Left ventricle myocardium superior (tissue), 1 donor: Measurements from ENCODE around the gene GRID2. TPM values are rescaled to one million over a fixed set of nuclear protein-coding genes. Genes with fewer than 3 reads are reported as not detected.
A peak's percentile ranks its signal among the peaks of the same experiment; 100 is the strongest.
"Not testable (repeated sequence)": the region's sequence is repeated elsewhere in the genome, so short reads cannot be mapped to it uniquely, and the experiment has no call there.

ENCODE experiments used
- ATAC-seq: fragments of 200-7000 bp; cut with Tn5 transposase; one replicate; pipeline ENCODE4 v1.9.1; 2020; ENCODE audit warnings: mild to moderate bottlenecking, moderate library complexity
- DNase-seq: peaks from one replicate; pipeline ENCODE4 v3.0.0-alpha.2; 2020
- intact Hi-C: fragments of 100-400 bp; cut with micrococcal nuclease; formaldehyde crosslinking; loops from one replicate; pipeline ENCODE4 v1.11.0; 2022
- long read RNA-seq: library from polyadenylated mRNA; unstranded; transcript quantifications from one replicate; pipeline ENCODE4 v2.0.0, GENCODE V29; 2021
- total RNA-seq: library from RNA; stranded (reverse); fragmentation: NEBNext Ultra II Directional; extraction: Animal tissue kit (Norgen Biotek cat#: 25700); gene quantifications from one replicate; pipeline ENCODE4 v1.2.1, GENCODE V29; 2021
- donor health status: DM: no; HTN: yes; CAD: no; lungs with severe emphysema.

The GRID2 gene
- total RNA-seq, result 0.40 TPM
- long read RNA-seq, result 0 reads

DNA sequence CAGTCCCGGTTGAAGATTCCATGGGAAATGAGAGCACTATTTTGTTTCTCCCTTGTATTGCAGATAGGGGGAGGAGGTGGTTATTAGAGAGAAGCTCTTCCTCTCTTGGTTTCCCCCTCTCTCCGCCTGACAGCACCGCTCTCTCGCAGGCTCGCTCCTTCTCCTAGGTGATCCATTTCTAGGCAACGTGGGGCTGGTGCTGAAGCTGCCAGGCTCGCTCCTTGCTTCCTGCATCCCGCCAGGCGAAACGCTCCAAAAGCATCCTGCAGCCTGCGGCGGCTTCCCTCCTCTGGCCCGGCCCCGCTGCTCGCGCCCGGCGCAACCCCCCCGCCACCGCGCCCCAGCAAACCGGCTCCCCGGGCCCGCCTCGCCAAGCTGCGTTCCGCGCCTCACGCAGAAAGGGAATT, at the start of gene GRID2:
TSS of gene GRID2 (plus strand) at position 346 of the 407 bp plus-strand sequence.
- intact Hi-C loops, result no loop called here
- ATAC-seq (peak; percentile 66), DNase-seq (peak; percentile 41)

DNA sequence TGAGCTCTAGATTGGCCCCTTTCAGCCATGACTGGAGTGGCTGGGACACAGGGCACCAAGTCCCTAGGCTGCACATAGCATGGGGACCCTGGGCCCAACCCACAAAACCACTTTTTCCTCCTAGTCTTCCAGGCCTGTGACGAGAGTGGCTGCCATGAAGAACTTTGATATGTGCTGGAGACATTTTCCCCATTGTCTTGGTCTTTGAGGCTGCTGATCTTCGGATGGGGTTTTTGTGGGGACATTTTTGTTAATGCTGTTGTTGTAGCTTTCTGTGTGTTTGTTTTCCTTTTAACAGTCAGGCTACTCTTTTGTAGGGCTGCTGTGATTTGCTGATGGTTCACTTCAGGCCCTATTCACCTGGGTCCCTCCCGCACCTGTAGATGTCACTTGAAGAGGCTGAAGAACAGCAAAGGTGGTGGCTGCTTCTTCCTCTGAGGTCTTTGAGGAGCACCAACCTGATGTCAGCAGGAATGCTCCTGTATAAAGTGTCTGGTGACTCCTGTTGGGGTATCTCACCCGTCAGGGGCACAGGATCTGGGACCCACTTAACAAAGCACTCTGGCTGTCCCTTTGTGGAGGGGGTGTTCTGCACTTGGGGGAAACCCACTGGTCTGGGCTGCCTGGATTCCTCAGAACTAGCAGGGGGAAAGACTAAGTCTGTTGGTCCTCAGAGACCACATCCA, 49.6 kb upstream of the GRID2 start:
- intact Hi-C loops, result no loop called here
- no peak for ATAC-seq
- no peak for DNase-seq

DNA sequence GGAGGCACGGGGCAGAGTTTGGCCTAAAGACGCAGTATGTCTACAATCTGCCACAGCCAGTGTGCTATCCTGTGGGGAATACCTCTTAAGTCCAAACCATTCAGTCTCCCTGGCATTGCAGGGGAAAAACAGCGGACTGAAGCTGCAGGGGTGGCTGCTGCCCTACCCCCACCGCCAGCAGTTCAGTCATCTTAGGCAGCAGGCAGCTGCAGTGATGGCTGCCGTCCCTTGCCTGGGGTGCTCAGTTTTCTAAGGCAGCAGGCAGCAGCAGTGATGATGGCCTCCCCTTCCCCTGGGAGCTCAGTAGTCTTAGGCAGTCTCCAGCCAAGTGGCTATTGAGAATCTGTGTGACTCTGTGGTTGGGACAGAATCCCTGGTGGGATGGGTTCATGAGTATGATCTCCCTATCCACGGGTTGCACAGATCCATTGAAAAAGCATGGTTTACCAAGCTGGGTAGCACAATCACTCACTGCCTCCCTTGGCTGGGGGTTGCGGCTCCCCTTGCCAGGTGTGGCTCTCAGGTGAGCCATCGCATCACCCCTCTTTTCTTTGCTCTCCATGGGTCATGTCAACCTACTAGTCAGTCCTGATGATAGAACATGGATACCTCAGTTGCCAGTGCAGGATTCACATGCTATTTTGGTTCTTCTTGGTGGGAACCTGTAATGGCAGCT, 48.9 kb upstream of the GRID2 start:
- intact Hi-C loops, result no loop called here
- ATAC-seq (no peak), DNase-seq (no peak)

DNA sequence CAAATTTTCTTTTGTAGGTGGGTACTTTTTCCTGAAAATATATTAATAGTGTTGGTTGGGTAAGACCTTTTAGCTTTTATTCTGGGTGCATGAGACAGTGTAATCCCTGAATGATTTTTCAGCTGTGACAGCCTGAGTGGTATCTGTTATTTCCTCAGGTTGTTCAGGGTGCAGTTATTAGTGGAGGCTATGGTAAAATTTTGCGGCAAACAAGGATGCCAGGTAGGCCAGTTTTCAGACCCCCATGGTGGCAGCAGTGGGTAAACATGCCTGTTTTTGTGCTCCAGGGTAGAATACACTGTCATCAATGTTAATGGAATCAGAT, 47.9 kb upstream of the GRID2 start:
- ATAC-seq (no peak), DNase-seq (no peak)
- intact Hi-C loops, result no loop called here

DNA sequence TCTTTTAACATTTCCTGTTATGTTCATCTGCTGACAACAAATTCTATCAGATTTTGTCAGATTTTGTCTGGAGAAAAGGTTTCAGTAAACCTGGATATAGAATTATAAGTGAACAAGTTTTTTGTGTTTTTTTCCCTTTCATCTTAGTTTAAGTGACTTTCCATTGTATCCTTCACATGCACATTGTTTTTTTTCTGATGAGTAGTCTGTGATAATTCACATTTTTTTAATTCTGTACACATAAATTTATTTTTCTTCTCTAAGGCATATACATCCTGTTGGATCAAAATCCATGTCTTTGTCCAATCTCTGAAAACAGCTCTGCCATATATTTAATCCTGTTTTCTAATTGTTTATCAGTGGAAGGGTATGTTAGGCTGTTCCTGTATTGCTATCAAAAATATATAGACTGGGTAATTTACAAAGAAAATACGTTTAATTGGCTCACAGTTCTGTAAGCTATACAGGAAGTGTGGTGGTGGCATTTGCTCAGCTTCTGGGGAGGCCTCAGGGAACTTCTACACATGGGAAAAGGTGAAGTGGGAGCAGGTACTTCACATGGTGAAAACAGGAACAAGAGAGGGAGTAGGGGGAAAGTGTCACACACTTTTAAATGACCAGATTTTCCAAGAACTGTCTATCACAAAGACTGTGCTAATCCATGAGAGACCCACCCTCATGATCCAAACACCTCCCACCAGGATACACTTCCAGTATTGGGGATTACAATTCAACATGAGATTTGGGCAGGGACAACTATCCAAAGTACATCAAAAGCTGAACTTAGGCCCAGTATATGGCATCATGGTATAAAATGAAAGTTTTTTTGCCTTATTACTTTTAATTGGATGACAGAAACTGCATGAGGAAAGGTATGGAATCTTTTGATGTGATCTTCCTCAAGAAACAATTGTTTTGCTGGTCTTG, 45.6 kb upstream of the GRID2 start:
- DNase-seq (no peak), ATAC-seq (no peak)
- intact Hi-C loops, result no loop called here

- no peak for ATAC-seq
- intact Hi-C loops, result no loop called here
- DNase-seq, result no peak
These were observed 42.5 kb upstream of the GRID2 start for GRCh38 chr4:92261256-92261655.

- DNase-seq, result no peak
- intact Hi-C loops, result no loop called here
- ATAC-seq, result no peak
These were observed 41.4 kb upstream of the GRID2 start for GRCh38 chr4:92262371-92262770.

DNA sequence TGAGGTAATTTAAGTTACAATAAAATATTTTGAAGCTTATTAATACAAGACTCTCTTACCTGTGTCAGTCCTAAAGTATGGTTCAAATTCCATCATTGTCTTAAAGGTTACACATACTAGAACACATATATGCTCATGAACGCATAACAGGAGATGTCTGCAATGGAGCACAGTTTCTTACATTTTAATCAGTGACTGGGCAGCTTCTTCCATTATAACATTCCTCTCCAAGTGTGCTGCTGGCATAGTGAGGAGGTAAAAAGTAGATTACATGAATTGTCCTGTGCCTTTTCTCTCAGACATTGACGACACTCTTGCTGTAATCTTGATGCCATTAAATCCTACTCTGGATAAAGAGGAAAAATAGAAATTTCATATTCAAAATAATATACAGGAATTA, 40.8 kb upstream of the GRID2 start:
- ATAC-seq (no peak), DNase-seq (no peak)
- intact Hi-C loops, result no loop called here

DNA sequence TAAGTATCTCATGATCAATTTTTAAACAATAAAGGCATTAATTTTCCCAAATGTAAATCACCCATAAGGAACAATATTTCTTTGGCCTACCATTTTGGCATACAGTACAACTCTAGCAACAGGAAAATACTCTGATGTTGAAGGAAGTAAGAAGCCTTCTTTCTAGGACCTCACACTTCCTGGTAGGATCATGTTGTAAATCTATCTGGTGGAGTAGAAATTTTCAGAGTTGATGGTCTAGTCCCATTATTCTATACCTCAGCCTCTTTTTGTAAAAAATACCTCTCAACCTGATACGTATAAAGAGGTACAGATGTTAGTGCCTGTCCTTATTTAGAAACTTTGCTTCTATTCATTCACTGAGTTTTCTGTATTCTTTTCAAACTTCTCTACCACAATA, 40.2 kb upstream of the GRID2 start:
- intact Hi-C loops, result no loop called here
- ATAC-seq (no peak), DNase-seq (no peak)

DNA sequence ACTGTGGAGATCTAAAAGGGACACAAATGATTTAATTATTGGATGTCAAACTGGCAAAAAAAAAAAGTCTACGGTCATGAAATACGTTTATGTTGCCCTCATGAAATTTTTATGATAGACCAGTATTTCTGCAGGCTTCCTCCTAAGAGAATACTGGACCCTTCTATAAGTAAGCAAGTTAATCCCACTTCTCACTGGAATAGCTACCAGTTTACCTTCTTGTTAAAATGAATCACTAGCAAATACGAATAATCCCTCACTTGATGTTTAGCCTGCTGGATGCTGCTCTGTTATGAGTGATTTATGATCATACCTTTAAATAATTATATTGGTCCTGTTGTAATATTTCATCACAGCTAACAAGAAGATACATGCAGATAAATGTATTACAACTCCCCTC, 39.6 kb upstream of the GRID2 start:
- ATAC-seq, result no peak
- no peak for DNase-seq
- intact Hi-C loops, result no loop called here

DNA sequence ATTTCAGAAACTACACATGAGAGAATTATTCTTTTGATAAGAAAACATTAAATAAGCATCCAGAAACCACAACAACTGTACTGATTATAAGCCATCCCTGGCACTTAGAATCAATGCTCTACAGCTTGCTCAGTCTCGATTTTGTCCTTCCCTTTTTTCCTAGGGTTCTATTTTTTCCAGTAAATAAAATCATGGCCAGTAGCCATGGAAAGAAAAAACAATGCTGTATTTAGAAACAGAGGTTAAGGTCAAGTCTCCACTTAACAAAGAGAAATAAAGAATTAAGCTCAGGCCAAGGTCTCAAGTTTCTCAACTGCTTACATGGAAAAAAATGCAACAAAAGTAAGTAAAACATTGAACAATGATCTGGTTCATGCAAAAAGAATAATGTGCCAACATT, 38.7 kb upstream of the GRID2 start:
- DNase-seq, result no peak
- no peak for ATAC-seq
- intact Hi-C loops, result no loop called here

GRCh38 chr4:92265798-92266197, 38.0 kb upstream of the GRID2 start:
- intact Hi-C loops, result no loop called here
- DNase-seq (no peak), ATAC-seq (no peak)

DNA sequence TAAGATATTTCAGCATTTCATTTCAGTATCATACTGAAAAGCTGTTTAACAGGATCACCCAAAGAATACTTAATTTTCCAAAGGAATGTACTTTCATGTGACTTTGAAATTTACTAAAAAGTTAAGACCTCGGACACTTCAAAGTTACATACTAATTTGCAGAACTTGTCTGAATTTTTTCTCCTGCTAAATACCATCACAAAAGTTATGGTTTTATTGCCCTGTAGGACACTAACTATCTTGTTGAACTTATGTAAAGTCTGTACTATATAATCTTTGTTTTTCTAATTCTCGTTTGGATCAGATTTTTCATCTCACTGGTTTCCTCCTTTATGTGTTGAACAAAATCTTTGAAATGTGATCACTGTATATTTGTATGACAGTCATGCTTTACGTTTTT, 37.2 kb upstream of the GRID2 start:
- DNase-seq (no peak), ATAC-seq (no peak)
- intact Hi-C loops, result no loop called here

DNA sequence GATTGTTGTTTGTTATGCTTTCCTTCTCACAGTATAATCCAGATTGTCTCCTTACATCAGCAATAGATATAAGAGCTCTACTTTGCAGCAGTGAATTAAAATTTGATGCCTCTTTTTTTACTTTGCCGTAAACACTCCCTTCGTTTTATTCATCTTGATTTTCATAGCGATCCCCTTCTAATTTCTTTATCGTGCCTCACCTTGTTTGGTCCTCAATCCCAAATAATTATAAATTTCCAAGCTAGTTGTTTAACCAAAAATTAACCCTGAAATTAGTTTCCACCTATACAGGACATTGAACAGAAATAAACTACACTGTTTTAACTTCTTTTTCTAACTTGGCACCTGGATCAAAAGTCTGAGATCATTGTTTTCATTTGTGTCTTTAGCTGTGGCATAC, 35.1 kb upstream of the GRID2 start:
- no peak for ATAC-seq
- intact Hi-C loops, result no loop called here
- DNase-seq, result no peak

DNA sequence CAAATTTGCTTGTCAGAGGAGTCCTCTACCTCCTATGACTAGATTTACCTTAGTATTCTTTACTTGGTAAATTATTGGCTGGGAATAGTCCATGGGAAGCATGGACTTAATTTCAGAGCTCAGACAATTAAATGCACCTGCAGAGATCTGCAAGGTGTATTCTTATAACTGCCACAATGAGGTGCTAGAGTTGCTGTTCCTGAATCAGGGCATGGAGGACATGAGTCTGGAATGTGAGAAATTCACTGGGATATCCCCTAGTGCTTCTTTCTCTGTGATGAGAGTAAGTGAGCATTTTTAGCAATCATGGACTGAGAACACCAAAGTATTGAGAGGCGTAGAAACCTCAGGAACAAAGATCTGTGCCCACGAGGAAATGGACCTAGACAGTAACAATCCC, 32.9 kb upstream of the GRID2 start:
- DNase-seq (no peak), ATAC-seq (no peak)
- intact Hi-C loops, result no loop called here

DNA sequence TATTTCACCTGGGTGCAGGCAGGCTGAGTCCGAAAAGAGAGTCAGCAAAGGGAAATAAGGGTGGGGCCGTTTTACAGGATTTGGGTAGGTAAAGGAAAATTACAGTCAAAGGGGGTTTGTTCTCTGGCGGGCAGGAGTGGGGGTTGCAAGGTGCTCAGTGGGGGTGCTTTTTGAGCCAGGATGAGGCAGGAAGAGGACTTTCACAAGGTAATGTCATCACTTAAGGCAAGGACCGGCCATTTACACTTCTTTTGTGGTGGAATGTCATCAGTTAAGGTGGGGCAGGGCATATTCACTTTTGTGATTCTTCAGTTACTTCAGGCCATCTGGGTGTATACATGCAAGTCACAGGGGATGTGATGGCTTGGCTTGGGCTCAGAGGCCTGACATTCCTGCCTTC, 32.2 kb upstream of the GRID2 start:
- ATAC-seq, result not testable (repeated sequence)

DNA sequence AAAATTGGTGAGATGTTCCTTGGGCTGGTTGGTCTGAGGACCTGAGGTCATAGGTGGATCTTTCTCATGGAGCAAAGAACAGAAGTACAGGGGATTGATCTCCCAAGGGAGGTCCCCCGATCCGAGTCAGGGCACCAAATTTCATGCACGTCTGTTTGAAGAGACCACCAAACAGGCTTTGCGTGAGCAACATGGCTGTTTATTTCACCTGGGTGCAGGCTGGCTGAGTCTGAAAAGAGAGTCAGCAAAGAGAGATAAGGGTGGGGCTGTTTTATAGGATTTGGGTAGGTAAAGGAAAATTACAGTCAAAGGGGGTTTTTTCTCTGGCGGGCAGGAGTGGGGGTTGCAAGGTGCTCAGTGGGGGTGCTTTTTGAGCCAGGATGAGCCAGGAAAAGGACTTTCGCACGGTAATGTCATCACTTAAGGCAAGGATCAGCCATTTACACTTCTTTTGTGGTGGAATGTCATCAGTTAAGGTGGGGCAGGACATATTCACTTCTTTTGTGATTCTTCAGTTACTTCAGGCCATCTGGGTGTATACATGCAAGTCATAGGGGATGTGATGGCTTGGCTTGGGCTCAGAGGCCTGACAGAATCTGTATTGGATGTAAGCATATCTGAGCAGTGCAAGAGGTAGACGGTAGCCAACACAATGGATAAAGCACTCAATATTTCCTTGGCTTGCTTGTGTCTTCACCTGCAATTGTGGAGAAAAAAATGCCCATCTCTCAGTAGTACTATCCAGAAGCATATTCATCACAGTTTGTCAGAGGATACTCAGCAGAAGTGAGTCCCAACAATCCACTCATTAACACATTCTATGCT, 26.5 kb upstream of the GRID2 start:
- DNase-seq, ATAC-seq, intact Hi-C loops: not testable (repeated sequence)

More for the DNA sequence above, 32.2 kb upstream of the GRID2 start:
- intact Hi-C loops, DNase-seq: not testable (repeated sequence)

DNA sequence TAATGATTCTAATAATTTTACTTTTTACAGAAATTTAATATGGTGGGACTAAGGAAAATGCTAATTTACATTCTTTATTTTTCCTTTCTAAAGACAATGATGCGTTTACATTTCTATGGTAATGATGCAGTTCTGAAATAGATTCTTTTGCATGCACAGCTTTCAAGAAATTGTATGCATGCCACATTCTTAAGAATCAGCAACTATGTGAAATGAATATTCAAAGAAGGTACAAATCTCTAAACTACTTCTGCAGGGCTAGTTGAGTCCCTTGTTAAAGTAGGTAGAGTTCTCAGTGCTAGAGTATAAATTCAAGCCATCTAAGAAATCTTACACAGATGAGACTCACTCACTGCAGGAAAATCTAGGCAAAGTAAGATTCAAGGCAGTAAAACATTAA, 24.5 kb upstream of the GRID2 start:
- ATAC-seq, result no peak
- DNase-seq, result no peak
- intact Hi-C loops, result no loop called here

GRCh38 chr4:92299152-92299551, 4.6 kb upstream of the GRID2 start:
- DNase-seq (no peak), ATAC-seq (no peak)
- intact Hi-C loops, result no loop called here
